HL-60 (cell line): ENCODE data around the gene GPALPP1.

Source experiments
- DNase-seq, 2 experiments: peaks; one replicate each; pipeline ENCODE4 v3.0.0-alpha.2; 2010 to 2020; ENCODE audit warnings: low read depth in 1 of 2, low spot score in 1 of 2
- H3K27ac ChIP-seq: fragments of 250-450 bp; sonication (Bioruptor Pico); replicated peaks from 2 replicates; pipeline ENCODE4 v1.5.1; 2020; ENCODE audit warnings: mild to moderate bottlenecking, moderate library complexity
- H3K27me3 ChIP-seq: fragments of 250-450 bp; sonication (Bioruptor Pico); 2 replicates; pipeline ENCODE4 v1.5.1; 2021; ENCODE audit warnings: mild to moderate bottlenecking, moderate library complexity; ENCODE audit not compliant: insufficient read depth, poor library complexity, severe bottlenecking
- H3K4me3 ChIP-seq: replicated peaks from 2 replicates; pipeline ENCODE4 v1.5.1; 2011; ENCODE audit warnings: mild to moderate bottlenecking, control low read depth, low read length; ENCODE audit not compliant: insufficient read depth
- CTCF ChIP-seq: IDR thresholded peaks from one replicate; pipeline ENCODE4 v1.5.1; 2011; ENCODE audit warnings: low read length, control low read depth, inconsistent platforms; ENCODE audit not compliant: insufficient read depth
- GABPA ChIP-seq: IDR thresholded peaks from 2 replicates; pipeline ENCODE4 v1.6.1; 2012; ENCODE audit warnings: low read depth
- POLR2AphosphoS5 ChIP-seq: IDR thresholded peaks from 2 replicates; pipeline ENCODE4 v1.6.1; 2012; ENCODE audit warnings: low read depth
- REST ChIP-seq: IDR thresholded peaks from 2 replicates; pipeline ENCODE4 v1.6.1; 2012; ENCODE audit warnings: low read depth; ENCODE audit not compliant: insufficient replicate concordance
- SPI1 ChIP-seq: IDR thresholded peaks from 2 replicates; pipeline ENCODE4 v1.6.1; 2012; ENCODE audit warnings: low read depth, mild to moderate bottlenecking, borderline replicate concordance

GPALPP1 gene

DNA sequence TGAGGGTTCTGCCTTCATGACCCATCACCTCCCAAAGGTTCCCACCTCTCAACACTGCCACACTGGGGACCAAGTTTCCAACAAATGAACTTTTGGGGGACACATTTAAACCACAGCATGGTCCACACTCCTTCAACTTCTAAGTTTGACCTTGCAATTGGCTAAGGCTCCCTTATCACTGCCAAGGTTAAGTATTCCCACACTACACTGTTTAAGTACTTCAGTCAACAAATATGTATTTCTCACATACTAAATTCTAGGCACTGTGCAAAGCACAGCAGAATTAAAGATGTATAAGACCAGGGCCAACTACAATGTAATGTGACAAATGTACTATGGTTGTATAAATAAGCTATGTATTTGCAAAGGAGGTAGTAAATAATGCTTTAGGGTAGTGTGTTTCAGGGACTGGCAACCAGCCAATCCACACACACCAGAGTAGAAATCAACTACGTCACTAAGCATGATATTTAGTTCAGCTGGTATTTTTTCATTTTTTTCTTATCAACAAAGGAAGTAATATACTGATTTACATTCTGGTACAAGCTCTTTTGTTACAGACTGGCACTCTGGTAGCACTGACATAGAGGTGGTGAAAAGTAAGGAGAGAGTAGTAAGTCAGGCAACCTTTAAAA, 12.3 kb upstream of the GPALPP1 start:
- TF ChIP-seq REST: no peak
- no peak for TF ChIP-seq POLR2AphosphoS5
- TF ChIP-seq CTCF: no peak
- no peak for TF ChIP-seq GABPA
- TF ChIP-seq SPI1: no peak
- H3K4me3 ChIP-seq: no peak overlapping the region
- DNase-seq: no peak
- no peaks in the 10 kb centered on the region for H3K27me3 ChIP-seq
- H3K27ac ChIP-seq: no peak overlapping the region

DNA sequence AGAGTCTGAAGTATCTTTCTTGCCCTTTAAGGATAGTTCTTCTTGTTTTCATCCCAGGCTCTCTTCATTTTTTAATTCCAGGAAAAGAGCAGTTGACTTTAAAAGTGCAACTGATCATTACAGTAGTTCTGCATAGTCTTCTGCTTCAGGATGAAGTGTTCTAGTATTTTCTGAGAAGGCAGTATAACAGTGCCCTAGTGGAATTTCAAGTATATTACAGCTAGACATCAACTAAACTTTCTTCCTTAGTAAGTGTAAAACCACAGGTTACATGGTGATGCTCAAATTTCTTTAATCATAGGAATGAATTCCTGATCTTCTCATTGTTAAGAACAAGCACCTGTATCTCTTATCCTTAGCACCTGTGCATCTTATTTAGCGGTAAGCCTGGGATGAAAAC, 11.0 kb upstream of the GPALPP1 start:
- Histone ChIP-seq H3K4me3 (no peak overlapping the region), H3K27me3 (no peaks in the 10 kb centered on the region), H3K27ac (peak overlapping the region; percentile 36)
- TF ChIP-seq CTCF: no peak
- no peak for TF ChIP-seq SPI1
- no peak for TF ChIP-seq REST
- TF ChIP-seq POLR2AphosphoS5: no peak
- DNase-seq: no peak

- DNase-seq: no peak
- peak overlapping the region; percentile 99 for H3K4me3 ChIP-seq
- no peaks in the 10 kb centered on the region for H3K27me3 ChIP-seq
- TF ChIP-seq GABPA (no peak), POLR2AphosphoS5 (no peak), REST (no peak), SPI1 (no peak), CTCF (no peak)
- H3K27ac ChIP-seq: peak overlapping the region; percentile 86
Measured at GRCh38 chr13:44989941-44990340, 603 bp downstream of the GPALPP1 start.
